Fibroblast of mammary gland (primary cell): ENCODE results near the gene SRM.
"Not testable (repeated sequence)": the region's sequence is repeated elsewhere in the genome, so short reads cannot be mapped to it uniquely, and the experiment has no call there.

Source experiments
- DNase-seq: peaks from one replicate; pipeline ENCODE4 v3.0.0-alpha.2; 2010; ENCODE audit warnings: low read depth
- H3K4me3 ChIP-seq: 2 replicates; pipeline ENCODE4 v1.5.1; 2011; ENCODE audit warnings: low read depth, mild to moderate bottlenecking, low read length, moderate library complexity; ENCODE audit not compliant: control insufficient read depth
- CTCF ChIP-seq: conservative IDR thresholded peaks from 2 replicates; pipeline ENCODE4 v1.5.1; 2011; ENCODE audit warnings: low read depth, low read length, inconsistent platforms; ENCODE audit not compliant: control insufficient read depth, insufficient read depth

Gene SRM

DNA sequence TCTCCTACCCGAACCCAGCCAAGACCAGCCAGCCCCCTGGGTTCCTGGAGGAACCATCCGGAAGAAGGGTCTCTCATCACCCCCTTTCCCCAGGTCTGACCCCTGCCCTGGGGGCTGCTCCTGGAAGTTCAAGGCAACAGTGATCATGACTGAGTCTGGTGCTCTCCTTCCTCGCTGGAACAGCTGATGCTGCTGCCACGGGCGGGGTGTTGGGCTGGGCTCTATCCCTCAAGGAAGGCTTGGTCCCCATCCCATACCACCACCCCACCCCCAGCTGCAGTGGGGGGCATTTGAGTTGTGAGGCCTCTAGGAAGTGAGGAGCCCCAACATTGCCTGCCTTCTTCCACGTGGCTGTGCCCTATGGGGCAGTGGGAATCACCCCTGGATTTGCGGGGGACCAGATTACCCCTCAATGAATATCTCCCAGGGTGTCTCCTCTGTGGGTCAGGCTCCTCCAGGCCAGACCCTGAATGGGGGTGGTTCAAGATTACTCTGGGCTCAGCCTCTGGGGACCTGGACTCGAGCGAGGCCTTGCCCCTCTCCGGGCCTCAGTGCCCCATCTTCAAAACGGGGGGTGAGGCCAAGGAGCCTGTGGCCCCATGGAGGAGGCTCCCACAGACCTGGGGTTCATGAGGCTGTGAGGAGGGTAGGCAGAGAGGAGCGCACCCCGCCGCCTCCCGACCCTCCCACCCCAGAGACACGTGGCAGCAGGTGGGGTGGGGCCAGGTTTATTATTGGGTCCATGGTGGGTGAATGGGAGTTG is 15.6 kb downstream of the SRM start:
- TF ChIP-seq CTCF, result no peak
- no peak for DNase-seq
- no peak overlapping the region for H3K4me3 ChIP-seq

- DNase-seq, result no peak
- no peak overlapping the region for H3K4me3 ChIP-seq
- TF ChIP-seq CTCF, result no peak
Observed at GRCh38 chr1:11042995-11043874, 16.6 kb downstream of the SRM start.

GRCh38 chr1:11042065-11042464 is 17.8 kb downstream of the SRM start:
- DNase-seq, result no peak
- no peak for TF ChIP-seq CTCF
- no peak overlapping the region for H3K4me3 ChIP-seq

GRCh38 chr1:11041048-11041447 is 18.8 kb downstream of the SRM start:
- DNase-seq, result no peak
- no peak overlapping the region for H3K4me3 ChIP-seq
- TF ChIP-seq CTCF, result no peak

GRCh38 chr1:11040105-11040429 is 19.8 kb downstream of the SRM start:
- not testable (repeated sequence) for DNase-seq, H3K4me3 ChIP-seq

DNA sequence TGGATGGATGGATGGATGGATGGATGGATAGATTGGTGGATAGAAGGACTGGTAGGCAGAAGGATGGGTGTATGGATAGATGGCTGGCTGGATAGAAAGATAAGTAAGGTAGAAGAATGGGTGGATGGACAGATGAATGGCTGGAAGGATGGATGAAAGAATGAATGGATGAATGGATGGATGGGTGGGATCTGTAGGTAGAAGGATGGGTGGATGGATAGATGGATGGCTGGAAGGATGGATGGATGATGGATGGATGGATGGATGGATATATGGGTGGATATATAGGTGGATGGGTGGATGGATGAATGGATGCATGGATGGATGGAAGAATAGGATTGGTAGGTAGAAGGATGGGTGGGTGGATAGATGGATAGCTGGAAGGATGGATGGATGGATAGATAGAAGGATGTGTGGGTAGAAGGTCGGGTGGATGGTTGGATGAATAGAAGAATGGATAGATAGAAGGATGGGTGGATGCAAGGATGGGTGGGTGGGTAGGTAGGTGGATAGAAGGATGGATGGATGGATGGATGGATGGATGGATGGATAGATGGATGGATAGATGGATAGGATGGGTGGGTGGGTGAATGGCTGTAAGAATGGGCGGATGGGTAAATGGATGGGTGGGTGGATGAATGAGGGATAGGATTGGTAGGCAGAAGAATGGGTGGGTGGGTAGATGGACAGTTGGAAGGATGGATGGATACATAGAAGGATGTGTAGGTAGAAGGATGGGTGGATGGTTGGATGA is 20.3 kb downstream of the SRM start:
- no peak for TF ChIP-seq CTCF
- DNase-seq, result no peak
- no peak overlapping the region for H3K4me3 ChIP-seq
